Mesenchymal stem cell (in vitro differentiated cells and primary cell): Measurements from ENCODE around the gene ERCC4.
"Not testable (repeated sequence)": the region's sequence is repeated elsewhere in the genome, so short reads cannot be mapped to it uniquely, and the experiment has no call there.

ENCODE experiments used
- DNase-seq: peaks from one replicate; pipeline ENCODE4 v3.0.0-alpha.2; 2013
- H2AFZ ChIP-seq: one replicate; pipeline ENCODE4 v1.6.1; 2013; ENCODE audit warnings: low read depth, mild to moderate bottlenecking, control low read depth, inconsistent platforms, low read length, moderate library complexity
- H2AK5ac ChIP-seq: 2 replicates; pipeline ENCODE4 v1.6.1; 2013; ENCODE audit warnings: low read length, moderate library complexity, mild to moderate bottlenecking, inconsistent platforms; ENCODE audit not compliant: severe bottlenecking
- H2BK120ac ChIP-seq: one replicate; pipeline ENCODE4 v1.6.1; 2013; ENCODE audit warnings: low read depth, mild to moderate bottlenecking, inconsistent platforms, low read length, moderate library complexity
- H2BK12ac ChIP-seq, 2 experiments: one replicate each; pipeline ENCODE4 v1.6.1; 2013; ENCODE audit warnings: inconsistent platforms in 2 of 2, low read length in 2 of 2, mild to moderate bottlenecking in 2 of 2, moderate library complexity in 2 of 2, control low read depth in 1 of 2
- H2BK15ac ChIP-seq: one replicate; pipeline ENCODE4 v1.6.1; 2013; ENCODE audit warnings: mild to moderate bottlenecking, low read depth, inconsistent platforms; ENCODE audit not compliant: poor library complexity, severe bottlenecking
- H2BK5ac ChIP-seq: 2 replicates; pipeline ENCODE4 v1.6.1; 2013; ENCODE audit warnings: low read depth, mild to moderate bottlenecking, low read length, control low read depth, inconsistent platforms; ENCODE audit not compliant: poor library complexity, severe bottlenecking
- H3K14ac ChIP-seq, 2 experiments: one replicate each; pipeline ENCODE4 v1.6.1; 2013; ENCODE audit warnings: inconsistent platforms in 2 of 2, low read length in 2 of 2, control low read depth in 1 of 2, mild to moderate bottlenecking in 1 of 2, moderate library complexity in 1 of 2
- H3K18ac ChIP-seq, 2 experiments: one replicate each; pipeline ENCODE4 v1.6.1; 2013; ENCODE audit warnings: inconsistent platforms in 2 of 2, low read length in 2 of 2, control low read depth in 1 of 2, low read depth in 1 of 2, mild to moderate bottlenecking in 1 of 2
- H3K23ac ChIP-seq, 2 experiments: one replicate each; pipeline ENCODE4 v1.6.1; 2013; ENCODE audit warnings: inconsistent platforms in 2 of 2, low read length in 2 of 2, mild to moderate bottlenecking in 2 of 2, moderate library complexity in 2 of 2, control low read depth in 1 of 2
- H3K27ac ChIP-seq: 2 replicates; pipeline ENCODE4 v1.5.1; 2013; ENCODE audit warnings: mild to moderate bottlenecking, moderate library complexity, low read length, control low read depth, inconsistent platforms; ENCODE audit not compliant: poor library complexity, severe bottlenecking
- H3K27me3 ChIP-seq, 2 experiments: 2 replicates each; pipeline versions ENCODE4 v1.6.1 to v1.7.0; 2013; ENCODE audit warnings: low read length in 2 of 2, mild to moderate bottlenecking in 2 of 2, moderate library complexity in 2 of 2, control low read depth in 1 of 2, inconsistent platforms in 1 of 2; ENCODE audit not compliant: control insufficient read depth in 1 of 2, insufficient read depth in 1 of 2
- H3K36me3 ChIP-seq, 2 experiments: 2 replicates each; pipeline versions ENCODE4 v1.6.1 to v1.7.0; 2013; ENCODE audit warnings: low read length in 2 of 2, control low read depth in 1 of 2, inconsistent platforms in 1 of 2, low read depth in 1 of 2, mild to moderate bottlenecking in 1 of 2; ENCODE audit not compliant: insufficient read depth in 2 of 2, control insufficient read depth in 1 of 2
- H3K4ac ChIP-seq, 2 experiments: one replicate each; pipeline ENCODE4 v1.6.1; 2013; ENCODE audit warnings: inconsistent platforms in 2 of 2, low read length in 2 of 2, mild to moderate bottlenecking in 2 of 2, moderate library complexity in 2 of 2, control low read depth in 1 of 2, low read depth in 1 of 2
- H3K4me1 ChIP-seq: 2 replicates; pipeline ENCODE4 v1.6.1; 2013; ENCODE audit warnings: low read depth, low read length, control low read depth; ENCODE audit not compliant: control insufficient read depth, insufficient read depth
- H3K4me2 ChIP-seq: 2 replicates; pipeline ENCODE4 v1.6.1; 2013; ENCODE audit warnings: low read length, mild to moderate bottlenecking, inconsistent platforms; ENCODE audit not compliant: poor library complexity, severe bottlenecking
- H3K4me3 ChIP-seq, 2 experiments: 2 replicates each; pipeline versions ENCODE4 v1.5.1 to v1.7.0; 2013; ENCODE audit warnings: low read length in 2 of 2, mild to moderate bottlenecking in 2 of 2, control low read depth in 1 of 2, low read depth in 1 of 2; ENCODE audit not compliant: insufficient read depth in 1 of 2
- H3K79me1 ChIP-seq: replicated peaks from 2 replicates; pipeline ENCODE4 v1.6.1; 2013; ENCODE audit warnings: mild to moderate bottlenecking, control low read depth, low read length, inconsistent platforms; ENCODE audit not compliant: poor library complexity, severe bottlenecking
- H3K9ac ChIP-seq: 2 replicates; pipeline ENCODE4 v1.7.0; 2013; ENCODE audit warnings: mild to moderate bottlenecking, low read length, moderate library complexity
- H3K9me3 ChIP-seq: 2 replicates; pipeline ENCODE4 v1.7.0; 2013; ENCODE audit warnings: mild to moderate bottlenecking, low read length; ENCODE audit not compliant: control insufficient read depth
- H4K8ac ChIP-seq: one replicate; pipeline ENCODE4 v1.6.1; 2013; ENCODE audit warnings: inconsistent platforms, mild to moderate bottlenecking, low read length, moderate library complexity
- H4K91ac ChIP-seq: one replicate; pipeline ENCODE4 v1.6.1; 2013; ENCODE audit warnings: mild to moderate bottlenecking, low read length, inconsistent platforms
- WGBS: methylation state at CpG from one replicate; pipeline ENCODE4 v1.1.7; 2013; ENCODE audit warnings: mixed read lengths; 5-methylcytosine and 5-hydroxymethylcytosine counted together

ERCC4 gene

GRCh38 chr16:13883881-13884280, 36.1 kb upstream of the ERCC4 start:
- Histone ChIP-seq H3K9ac (no peak overlapping the region), H4K8ac (no peak overlapping the region), H3K36me3 (no peaks in the 10 kb centered on the region), H3K4ac (no peak overlapping the region), H3K23ac (no peak overlapping the region), H3K18ac (no peak overlapping the region), H2BK12ac (no peak overlapping the region), H3K27ac (no peak overlapping the region), H3K14ac (no peak overlapping the region), H3K9me3 (peaks cover 7% of the 10 kb centered on the region), H3K27me3 (peaks cover 0 to 5% of the 10 kb centered on the region in 2 experiments), H3K79me1 (no peaks in the 10 kb centered on the region), H3K4me2 (no peak overlapping the region), H3K4me3 (no peak overlapping the region), H2AFZ (no peak overlapping the region), H2BK120ac (no peak overlapping the region), H2BK15ac (no peak overlapping the region), H2AK5ac (no peak overlapping the region), H2BK5ac (no peak overlapping the region), H4K91ac (no peak overlapping the region), H3K4me1 (no peaks in the 10 kb centered on the region)
- WGBS: 92% methylated on average over 1 of the region's 3 CpGs
- DNase-seq: no peak

- Histone ChIP-seq H3K18ac (no peak overlapping the region), H2BK15ac (no peak overlapping the region), H4K91ac (no peak overlapping the region), H3K27me3 (peaks cover 0 to 5% of the 10 kb centered on the region in 2 experiments), H3K79me1 (no peaks in the 10 kb centered on the region), H3K23ac (no peak overlapping the region), H2BK12ac (no peak overlapping the region), H3K9ac (no peak overlapping the region), H3K36me3 (no peaks in the 10 kb centered on the region), H2AK5ac (no peak overlapping the region), H4K8ac (no peak overlapping the region), H3K4me1 (no peaks in the 10 kb centered on the region), H2BK120ac (no peak overlapping the region), H3K4me2 (no peak overlapping the region), H3K4ac (no peak overlapping the region), H3K9me3 (peaks cover 7% of the 10 kb centered on the region), H3K27ac (no peak overlapping the region), H3K4me3 (no peak overlapping the region), H2AFZ (no peak overlapping the region), H3K14ac (no peak overlapping the region), H2BK5ac (no peak overlapping the region)
- no peak for DNase-seq
- WGBS: 64% methylated on average over 5 of the region's 6 CpGs
Measured at GRCh38 chr16:13885700-13886099, 34.3 kb upstream of the ERCC4 start.

GRCh38 chr16:13886608-13887007, 33.3 kb upstream of the ERCC4 start:
- no peak overlapping the region for H3K4ac ChIP-seq
- DNase-seq: no peak
- no peak overlapping the region for H3K14ac ChIP-seq
- no peak overlapping the region for H3K18ac ChIP-seq
- H4K8ac ChIP-seq: no peak overlapping the region
- H3K4me3 ChIP-seq: no peak overlapping the region
- H2BK5ac ChIP-seq: no peak overlapping the region
- peaks cover 0 to 5% of the 10 kb centered on the region in 2 experiments for H3K27me3 ChIP-seq
- H3K4me2 ChIP-seq: no peak overlapping the region
- no peak overlapping the region for H3K23ac ChIP-seq
- H4K91ac ChIP-seq: no peak overlapping the region
- no peaks in the 10 kb centered on the region for H3K4me1 ChIP-seq
- no peak overlapping the region for H2BK120ac ChIP-seq
- H2BK12ac ChIP-seq: no peak overlapping the region
- no peak overlapping the region for H2BK15ac ChIP-seq
- 81% methylated on average over 4 of the region's 5 CpGs for WGBS
- H3K36me3 ChIP-seq: no peaks in the 10 kb centered on the region
- no peak overlapping the region for H2AK5ac ChIP-seq
- peaks cover 7% of the 10 kb centered on the region for H3K9me3 ChIP-seq
- H3K79me1 ChIP-seq: no peaks in the 10 kb centered on the region
- H3K27ac ChIP-seq: no peak overlapping the region
- H3K9ac ChIP-seq: no peak overlapping the region
- no peak overlapping the region for H2AFZ ChIP-seq

- not testable (repeated sequence) for H3K4me1 ChIP-seq, H2AK5ac ChIP-seq, H3K9me3 ChIP-seq
Measured at GRCh38 chr16:13889323-13889722, 30.6 kb upstream of the ERCC4 start.

More at GRCh38 chr16:13889323-13889722, 30.6 kb upstream of the ERCC4 start:
- not testable (repeated sequence) for H3K18ac ChIP-seq, H2BK12ac ChIP-seq, H3K4me3 ChIP-seq, H3K27me3 ChIP-seq, H2BK5ac ChIP-seq, H4K8ac ChIP-seq, H4K91ac ChIP-seq, H3K79me1 ChIP-seq, H3K4ac ChIP-seq, H2BK15ac ChIP-seq, H2BK120ac ChIP-seq, H3K9ac ChIP-seq, H3K27ac ChIP-seq, H3K36me3 ChIP-seq, H3K4me2 ChIP-seq, H2AFZ ChIP-seq, H3K23ac ChIP-seq, DNase-seq, H3K14ac ChIP-seq
- WGBS: 88% methylated on average over 22 of the region's 22 CpGs
